Heart left ventricle (tissue), 16 donors: ENCODE results near the gene CHRNA5. TPM values are rescaled to one million over a fixed set of nuclear protein-coding genes. Genes with fewer than 3 reads are reported as not detected.

Experiments
- ATAC-seq, 4 donors: fragments of 200-7000 bp; cut with Tn5 transposase; one replicate each; pipeline ENCODE4 v1.9.1; 2020 to 2022; ENCODE audit warnings: moderate library complexity in 4 of 4, mild to moderate bottlenecking in 3 of 4, moderate number of reproducible peaks in 1 of 4
- DNase-seq, 5 donors: peaks; one replicate each; pipeline ENCODE4 v3.0.0-alpha.2; 2020
- H3K27ac ChIP-seq, 12 donors: fragments of 200-600 bp; sonication (generic) in 4 of 12; one replicate each; pipeline versions ENCODE4 v1.5.0 to v1.8.0; 2016 to 2022; ENCODE audit warnings: mild to moderate bottlenecking in 2 of 12
- H3K27me3 ChIP-seq, 9 donors: fragments of 200-600 bp; sonication (generic) in 2 of 9; one replicate each; pipeline versions ENCODE4 v1.5.1 to v1.8.0; 2016 to 2022; ENCODE audit warnings: mild to moderate bottlenecking in 3 of 9
- H3K36me3 ChIP-seq, 9 donors: fragments of 200-600 bp; sonication (generic) in 2 of 9; one replicate each; pipeline versions ENCODE4 v1.5.0 to v1.8.0; 2018 to 2022; ENCODE audit warnings: mild to moderate bottlenecking in 2 of 9
- H3K4me1 ChIP-seq, 12 donors: fragments of 200-600 bp; sonication (generic) in 4 of 12; one replicate each; pipeline versions ENCODE4 v1.5.0 to v1.8.0; 2016 to 2022; ENCODE audit warnings: mild to moderate bottlenecking in 3 of 12
- H3K4me3 ChIP-seq, 12 donors: fragments of 200-600 bp; sonication (generic) in 4 of 12; one replicate each; pipeline versions ENCODE4 v1.5.0 to v1.8.0; 2017 to 2022; ENCODE audit warnings: mild to moderate bottlenecking in 9 of 12, moderate library complexity in 4 of 12
- H3K9me3 ChIP-seq, 12 donors: fragments of 200-600 bp; sonication (generic) in 4 of 12; one replicate each; pipeline versions ENCODE4 v1.5.0 to v1.8.0; 2016 to 2022; ENCODE audit warnings: mild to moderate bottlenecking in 1 of 12
- POLR2A ChIP-seq, 2 donors: fragments of 450-650 bp; IDR thresholded peaks; one replicate each; pipeline ENCODE4 v1.6.1; 2017; ENCODE audit warnings: antibody characterized with exemption in 2 of 2, mild to moderate bottlenecking in 2 of 2, moderate library complexity in 2 of 2
- WGBS, 4 donors: extraction: QIAGEN DNeasy Blood & Tissue Kit in 2 of 4; methylation state at CpG; one replicate each; pipeline versions ENCODE4 v1.1.5 to v1.1.7; 2013 to 2018; 5-methylcytosine and 5-hydroxymethylcytosine counted together
- intact Hi-C, 10 donors: fragments of 100-400 bp; cut with DNase I; formaldehyde crosslinking; loops; one replicate each; pipeline versions ENCODE4 v1.11.1 to v1.14.2; 2022
- polyA plus RNA-seq, 2 donors: library from polyadenylated mRNA; stranded (reverse); fragments of 200-250 nt; gene quantifications; one replicate each; pipeline ENCODE4 v1.2.3, GENCODE V29; 2013
- total RNA-seq, 9 donors: library from RNA; depleted of rRNA in 2 of 9; stranded (reverse); fragments of >200 nt in 2 of 9; fragmentation: NEBNext Ultra II Directional in 3 of 9; extraction: Animal tissue kit (Norgen Biotek cat#: 25700) in 3 of 9; gene quantifications; one replicate each; pipeline versions ENCODE4 v1.1.0 to v1.2.4, GENCODE V29; 2016 to 2023
- TF ChIP-seq, protein P1 (sequence below), 12 donors: fragments of 200-600 bp; sonication (generic) in 4 of 12; IDR thresholded peaks; one replicate each; pipeline versions ENCODE4 v1.5.0 to v1.8.0; 2018 to 2022; ENCODE audit warnings: antibody characterized with exemption in 12 of 12, mild to moderate bottlenecking in 5 of 12
- donor health status: ischemic (EF 13 %, LVEDD 7.1; RV severe dilation, severe dysfunction).
- donor health status: healthy with polysubstance abuse.
- donor health status: DM: no; HTN: yes; CAD: no.
- donor health status: DM: no; HTN: no; CAD: no.
- donor health status: ischemic (EF 25% LVEDD 6.9; RV normal size, moderate dysfunction).
- donor health status: ischemic (EF 25% LVEDD 5.7; RV mildly dilated, moderate dysfunction).
- donor health status: healthy.
- donor health status: DM: yes; HTN: yes; CAD: no.
- donor health status: ischemic (EF 35%, LVEDD 5.7; RV mildly dilated, moderate dysfunction).
- donor health status: nonischemic (EF 11% LVEDD 7.7; RV severe dilation, severe dysfunction).
- donor health status: DM: yes; HTN: yes; CAD: no.
- donor health status: PGD.
- donor health status: ischemic (EF 29% LVEDD 5.4; RV normal size, mild dysfunction).
- donor health status: nonischemic (EF 23%, LVEDD 6.1; RV moderate dilation, normal function).

Gene CHRNA5
- total and polyA plus RNA-seq, 11 donors: 0.64 to 4.0 (median 1.5) TPM

DNA sequence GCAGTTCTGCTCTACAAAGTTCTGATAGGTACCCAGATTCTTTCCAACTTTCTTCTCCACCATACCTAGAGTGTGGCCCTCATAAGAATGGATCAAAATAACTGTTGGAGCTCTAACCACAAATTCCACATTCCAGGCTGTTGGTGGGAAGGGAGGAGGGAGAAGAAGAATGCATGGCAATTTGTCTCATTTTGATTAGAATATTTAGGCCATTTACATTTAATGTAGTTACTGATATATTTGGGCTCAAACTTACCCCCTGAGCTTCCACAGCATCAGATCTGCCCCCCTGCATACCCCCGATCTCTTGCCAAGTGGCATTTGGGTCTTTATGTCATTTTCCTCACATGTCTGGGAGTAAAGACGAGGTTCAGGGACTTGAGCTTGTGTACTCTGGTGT lies 68.0 kb downstream of the CHRNA5 start:
- no peak for DNase-seq
- 84 to 96% (median 94%) methylated on average over 2 of the region's 2 CpGs for WGBS, 4 donors
- Histone ChIP-seq H3K27me3 (peaks cover 0 to 3% (median 0%) of the 10 kb centered on the region in 9 donors), H3K9me3 (peaks cover 0 to 14% (median 4%) of the 10 kb centered on the region in 12 donors), H3K36me3 (no peaks in the 10 kb centered on the region), H3K27ac (no peak overlapping the region), H3K4me3 (no peak overlapping the region), H3K4me1 (no peaks in the 10 kb centered on the region)
- TF ChIP-seq, protein P1, sequence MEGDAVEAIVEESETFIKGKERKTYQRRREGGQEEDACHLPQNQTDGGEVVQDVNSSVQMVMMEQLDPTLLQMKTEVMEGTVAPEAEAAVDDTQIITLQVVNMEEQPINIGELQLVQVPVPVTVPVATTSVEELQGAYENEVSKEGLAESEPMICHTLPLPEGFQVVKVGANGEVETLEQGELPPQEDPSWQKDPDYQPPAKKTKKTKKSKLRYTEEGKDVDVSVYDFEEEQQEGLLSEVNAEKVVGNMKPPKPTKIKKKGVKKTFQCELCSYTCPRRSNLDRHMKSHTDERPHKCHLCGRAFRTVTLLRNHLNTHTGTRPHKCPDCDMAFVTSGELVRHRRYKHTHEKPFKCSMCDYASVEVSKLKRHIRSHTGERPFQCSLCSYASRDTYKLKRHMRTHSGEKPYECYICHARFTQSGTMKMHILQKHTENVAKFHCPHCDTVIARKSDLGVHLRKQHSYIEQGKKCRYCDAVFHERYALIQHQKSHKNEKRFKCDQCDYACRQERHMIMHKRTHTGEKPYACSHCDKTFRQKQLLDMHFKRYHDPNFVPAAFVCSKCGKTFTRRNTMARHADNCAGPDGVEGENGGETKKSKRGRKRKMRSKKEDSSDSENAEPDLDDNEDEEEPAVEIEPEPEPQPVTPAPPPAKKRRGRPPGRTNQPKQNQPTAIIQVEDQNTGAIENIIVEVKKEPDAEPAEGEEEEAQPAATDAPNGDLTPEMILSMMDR (IDR thresholded peaks at IDR 0.05): no peak
- no peak for TF ChIP-seq POLR2A (IDR thresholded peaks at IDR 0.05)
- ATAC-seq: no peak
- intact Hi-C loops: loop anchor here in 1 of 10 donors (10.0 kb wide), 1 partner anchor 371 kb away; no protein-coding TSS in a partner anchor

DNA sequence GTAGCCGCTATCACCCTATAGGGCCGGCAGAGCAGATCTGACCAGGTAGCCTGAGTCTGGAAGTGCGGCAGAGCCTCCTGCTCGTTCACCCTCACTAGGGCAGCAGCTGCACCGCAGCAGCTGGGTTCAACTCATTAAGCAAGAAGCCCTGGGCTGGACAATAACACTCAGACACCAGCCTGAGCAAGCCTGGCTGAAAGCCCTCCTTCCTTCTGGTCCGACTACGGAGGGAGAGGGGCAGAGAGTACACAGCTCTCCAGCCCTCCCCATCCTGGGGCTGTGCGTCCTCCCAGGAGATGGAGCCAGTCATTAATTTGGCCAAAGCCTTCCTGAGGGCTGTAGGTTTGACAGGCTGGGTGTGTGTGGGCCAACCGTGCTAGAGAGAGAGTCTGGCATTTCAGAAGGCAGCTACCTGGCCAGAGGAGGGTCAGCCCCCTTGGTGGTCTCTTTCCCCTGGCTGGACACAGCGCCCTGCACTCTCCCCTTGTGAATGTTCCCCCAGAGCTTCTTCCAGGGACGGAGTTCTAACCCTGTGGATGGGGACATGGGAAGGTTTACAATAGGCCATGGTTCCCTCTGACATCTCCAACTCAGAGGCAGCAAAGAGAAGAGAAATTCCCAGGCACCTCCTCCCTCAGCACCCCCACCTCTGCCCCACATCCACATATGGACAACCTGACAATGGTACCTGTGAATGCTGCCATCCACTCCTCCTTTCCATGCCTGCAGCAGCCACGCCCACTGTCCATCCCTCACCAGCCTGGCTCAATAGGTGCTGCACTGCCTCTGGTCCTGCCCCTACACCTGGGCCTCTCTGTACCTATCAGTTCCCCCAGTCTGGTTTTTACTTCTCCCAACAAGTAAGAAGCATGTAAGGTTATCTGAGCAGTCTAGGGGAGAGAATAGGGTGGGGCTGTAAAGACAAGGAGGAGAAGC lies 69.2 kb downstream of the CHRNA5 start:
- no peaks in the 10 kb centered on the region for H3K36me3 ChIP-seq
- H3K27ac ChIP-seq: no peak overlapping the region
- H3K4me1 ChIP-seq: no peaks in the 10 kb centered on the region
- H3K4me3 ChIP-seq: no peak overlapping the region
- H3K9me3 ChIP-seq: peaks cover 0 to 14% (median 4%) of the 10 kb centered on the region in 12 donors
- H3K27me3 ChIP-seq: peaks cover 0 to 4% (median 0%) of the 10 kb centered on the region in 9 donors
- 82 to 85% (median 83%) methylated on average over 12 of the region's 12 CpGs for WGBS, 4 donors
- intact Hi-C loops: loop anchor here in 6 of 10 donors (5.0 to 10.0 kb wide), 3 partner anchors 73 to 370 kb away; no protein-coding TSS in a partner anchor
- ATAC-seq (no peak), DNase-seq (no peak)
- TF ChIP-seq, protein P1 (IDR thresholded peaks at IDR 0.05): no peak
- TF ChIP-seq POLR2A (IDR thresholded peaks at IDR 0.05): no peak

- ATAC-seq (no peak), DNase-seq (no peak)
- Histone ChIP-seq H3K27me3 (peaks cover 0 to 5% (median 3%) of the 10 kb centered on the region in 9 donors), H3K27ac (no peak overlapping the region), H3K4me1 (peaks cover 0 to 2% (median 0%) of the 10 kb centered on the region in 12 donors), H3K9me3 (peaks cover 0 to 14% (median 4%) of the 10 kb centered on the region in 12 donors), H3K4me3 (no peak overlapping the region), H3K36me3 (no peaks in the 10 kb centered on the region)
- WGBS, 4 donors: 85 to 89% (median 88%) methylated on average over 10 of the region's 10 CpGs
- intact Hi-C loops: loop anchor here in 6 of 10 donors (5.0 to 10.0 kb wide), 3 partner anchors 72 to 369 kb away; no protein-coding TSS in a partner anchor
- TF ChIP-seq, protein P1 (IDR thresholded peaks at IDR 0.05): no peak
- no peak for TF ChIP-seq POLR2A (IDR thresholded peaks at IDR 0.05)
Observed at GRCh38 chr15:78635346-78635745, 70.0 kb downstream of the CHRNA5 start.

DNA sequence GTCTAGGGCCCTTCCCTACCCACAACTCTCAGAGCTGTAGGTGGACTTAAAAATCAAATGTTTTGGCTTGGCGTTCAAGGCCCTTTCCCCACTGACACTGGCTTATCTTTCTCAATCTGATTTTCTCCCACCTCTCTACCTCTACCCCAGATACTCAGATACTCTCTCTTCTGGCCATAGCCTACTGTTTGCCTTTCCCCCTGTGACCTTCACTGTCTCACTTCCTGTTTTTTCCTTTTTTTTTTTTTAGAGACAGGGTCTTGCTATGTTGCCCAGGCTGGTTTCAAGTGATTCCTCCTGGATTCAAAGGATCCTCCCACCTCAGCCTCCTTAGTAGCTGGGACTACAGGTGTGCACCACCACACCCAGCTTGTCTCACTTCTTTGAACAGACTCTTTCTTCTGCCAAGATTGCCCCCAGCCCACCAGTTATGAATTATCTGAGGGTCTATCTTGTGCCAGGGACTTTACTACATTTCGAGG lies 71.1 kb downstream of the CHRNA5 start:
- no peak for TF ChIP-seq POLR2A (IDR thresholded peaks at IDR 0.05)
- TF ChIP-seq, protein P1 (IDR thresholded peaks at IDR 0.05): no peak
- peaks cover 0 to 14% (median 6%) of the 10 kb centered on the region in 9 donors for H3K27me3 ChIP-seq
- ATAC-seq: no peak
- no peak for DNase-seq
- no peak overlapping the region for H3K27ac ChIP-seq
- H3K36me3 ChIP-seq: no peaks in the 10 kb centered on the region
- H3K4me1 ChIP-seq: peaks cover 0 to 12% (median 5%) of the 10 kb centered on the region in 12 donors
- H3K9me3 ChIP-seq: peaks cover 0 to 14% (median 4%) of the 10 kb centered on the region in 12 donors
- no peak overlapping the region for H3K4me3 ChIP-seq
- intact Hi-C loops: loop anchor here in 6 of 10 donors (5.0 to 10.0 kb wide), 3 partner anchors 71 to 368 kb away; no protein-coding TSS in a partner anchor
- 82 to 86% (median 82%) methylated on average over 2 of the region's 2 CpGs for WGBS, 4 donors
